Measurements from ENCODE around the gene KATNBL1.

Gene KATNBL1

GRCh38 chr15:34154725-34155204, 55.1 kb downstream of the KATNBL1 start:
- Histone ChIP-seq H3K27ac (replicated peaks) (no peak overlapping the region; the same call in 1 of the 2 replicates), H3K4me3 (replicated peaks; ENCODE audit: insufficient read depth, low read length) (no peak overlapping the region), H3K27me3 (ENCODE audit: insufficient read depth, poor library complexity, severe bottlenecking) (no peaks in the 10 kb centered on the region)
- no peak for TF ChIP-seq POLR2AphosphoS5 (IDR thresholded peaks at IDR 0.05; ENCODE audit: low read depth)
- no peak for TF ChIP-seq SPI1 (IDR thresholded peaks at IDR 0.05; ENCODE audit: borderline replicate concordance, low read depth)
- no peak for TF ChIP-seq GABPA (IDR thresholded peaks at IDR 0.05; ENCODE audit: low read depth)
- no peak for DNase-seq (ENCODE audit: low read depth in 1 of 2, low spot score in 1 of 2)

GRCh38 chr15:34147371-34148140, 62.3 kb downstream of the KATNBL1 start:
- no peak overlapping the region for H3K4me3 ChIP-seq (replicated peaks; ENCODE audit: insufficient read depth, low read length)
- no peak overlapping the region for H3K27ac ChIP-seq (replicated peaks)
- no peak for DNase-seq (ENCODE audit: low read depth in 1 of 2, low spot score in 1 of 2)
- H3K27me3 ChIP-seq (ENCODE audit: insufficient read depth, poor library complexity, severe bottlenecking): no peaks in the 10 kb centered on the region
- TF ChIP-seq POLR2AphosphoS5 (IDR thresholded peaks at IDR 0.05; ENCODE audit: low read depth) (no peak), REST (IDR thresholded peaks at IDR 0.05; ENCODE audit: insufficient replicate concordance, low read depth) (no peak), GABPA (IDR thresholded peaks at IDR 0.05; ENCODE audit: low read depth) (no peak), CTCF (IDR thresholded peaks at IDR 0.05; ENCODE audit: insufficient read depth, low read length) (no peak), SPI1 (IDR thresholded peaks at IDR 0.05; ENCODE audit: borderline replicate concordance, low read depth) (no peak)

- no peak overlapping the region for H3K4me3 ChIP-seq (replicated peaks; ENCODE audit: insufficient read depth, low read length)
- no peaks in the 10 kb centered on the region for H3K27me3 ChIP-seq (ENCODE audit: insufficient read depth, poor library complexity, severe bottlenecking)
- TF ChIP-seq GABPA (IDR thresholded peaks at IDR 0.05; ENCODE audit: low read depth) (no peak), SPI1 (IDR thresholded peaks at IDR 0.05; ENCODE audit: borderline replicate concordance, low read depth) (no peak), POLR2AphosphoS5 (IDR thresholded peaks at IDR 0.05; ENCODE audit: low read depth) (no peak), REST (IDR thresholded peaks at IDR 0.05; ENCODE audit: insufficient replicate concordance, low read depth) (no peak), CTCF (IDR thresholded peaks at IDR 0.05; ENCODE audit: insufficient read depth, low read length) (no peak)
- no peak overlapping the region for H3K27ac ChIP-seq (replicated peaks)
- DNase-seq (ENCODE audit: low read depth in 1 of 2, low spot score in 1 of 2): no peak
Observed at GRCh38 chr15:34133511-34133910, 76.4 kb downstream of the KATNBL1 start.

- no peak for DNase-seq (ENCODE audit: low read depth in 1 of 2, low spot score in 1 of 2)
- no peak overlapping the region for H3K27ac ChIP-seq (replicated peaks)
- no peaks in the 10 kb centered on the region for H3K27me3 ChIP-seq (ENCODE audit: insufficient read depth, poor library complexity, severe bottlenecking)
- TF ChIP-seq SPI1 (IDR thresholded peaks at IDR 0.05; ENCODE audit: borderline replicate concordance, low read depth) (no peak), REST (IDR thresholded peaks at IDR 0.05; ENCODE audit: insufficient replicate concordance, low read depth) (no peak), CTCF (IDR thresholded peaks at IDR 0.05; ENCODE audit: insufficient read depth, low read length) (no peak), GABPA (IDR thresholded peaks at IDR 0.05; ENCODE audit: low read depth) (no peak), POLR2AphosphoS5 (IDR thresholded peaks at IDR 0.05; ENCODE audit: low read depth) (no peak)
- H3K4me3 ChIP-seq (replicated peaks; ENCODE audit: insufficient read depth, low read length): no peak overlapping the region
Observed at GRCh38 chr15:34132881-34133280, 77.0 kb downstream of the KATNBL1 start.
